ENCODE data around the gene SIK1. TPM values are rescaled to one million over a fixed set of nuclear protein-coding genes. Genes with fewer than 3 reads are reported as not detected.

Gene SIK1
- polyA plus RNA-seq, 2 of the 4 experiments (the other 2 are of a cell fraction), result 12.2 to 74.0 TPM

- ATAC-seq (no peak), FAIRE-seq (no peak), DNase-seq (ENCODE audit: low read depth in 1 of 2, low spot score in 1 of 2) (no peak)
- TF ChIP-seq CBX8 (IDR thresholded peaks at IDR 0.05), result no peak
- no peak for TF ChIP-seq MAZ (IDR thresholded peaks at IDR 0.05; ENCODE audit: borderline replicate concordance, low read depth, low read length)
- TF ChIP-seq EHMT2 (IDR thresholded peaks at IDR 0.05; ENCODE audit: low read depth), result no peak
- no peak for TF ChIP-seq FOXS1 (CRISPR knock-in tag; IDR thresholded peaks at IDR 0.05)
- WGBS (ENCODE audit: missing lambda C conversion rate), result 91% methylated on average over 16 of the region's 16 CpGs
- Histone ChIP-seq H3K9me3 (no peaks in the 10 kb centered on the region), H3K27ac (peak overlapping the region in 1 of 2 experiments; percentile 53; a peak in 1 of 6 replicates), H3K4me3 (no peak overlapping the region), H3K4me2 (no peak overlapping the region), H3K4me1 (peaks cover 13% of the 10 kb centered on the region)
- POLR2A ChIA-PET, result no interaction called here
- CTCF ChIA-PET, result no interaction called here
Measured at GRCh38 chr21:43367296-43367695, 59.6 kb downstream of the SIK1 start.

- DNase-seq (ENCODE audit: low read depth in 1 of 2, low spot score in 1 of 2) (no peak), FAIRE-seq (no peak), ATAC-seq (no peak)
- H3K9me3 ChIP-seq, result no peaks in the 10 kb centered on the region
- peaks cover 13% of the 10 kb centered on the region for H3K4me1 ChIP-seq
- POLR2A ChIA-PET, result no interaction called here
- no peak overlapping the region for H3K27ac ChIP-seq
- H3K4me2 ChIP-seq, result no peak overlapping the region
- no peak for TF ChIP-seq POLR2AphosphoS2 (conservative IDR thresholded peaks at IDR 0.05; ENCODE audit: low read length)
- TF ChIP-seq SMC3 (IDR thresholded peaks at IDR 0.05), result no peak
- TF ChIP-seq PHF8 (IDR thresholded peaks at IDR 0.05; ENCODE audit: borderline replicate concordance, low read depth), result no peak
- no peak for TF ChIP-seq JUN (IDR thresholded peaks at IDR 0.05)
- TF ChIP-seq HOXB13 (CRISPR knock-in tag; IDR thresholded peaks at IDR 0.05; ENCODE audit: low read depth), result no peak
- no peak for TF ChIP-seq NR3C1 (IDR thresholded peaks at IDR 0.05)
- TF ChIP-seq, protein P1, sequence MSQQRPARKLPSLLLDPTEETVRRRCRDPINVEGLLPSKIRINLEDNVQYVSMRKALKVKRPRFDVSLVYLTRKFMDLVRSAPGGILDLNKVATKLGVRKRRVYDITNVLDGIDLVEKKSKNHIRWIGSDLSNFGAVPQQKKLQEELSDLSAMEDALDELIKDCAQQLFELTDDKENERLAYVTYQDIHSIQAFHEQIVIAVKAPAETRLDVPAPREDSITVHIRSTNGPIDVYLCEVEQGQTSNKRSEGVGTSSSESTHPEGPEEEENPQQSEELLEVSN (IDR thresholded peaks at IDR 0.05; ENCODE audit: borderline replicate concordance, low read depth), result no peak
- TF ChIP-seq, protein P2, sequence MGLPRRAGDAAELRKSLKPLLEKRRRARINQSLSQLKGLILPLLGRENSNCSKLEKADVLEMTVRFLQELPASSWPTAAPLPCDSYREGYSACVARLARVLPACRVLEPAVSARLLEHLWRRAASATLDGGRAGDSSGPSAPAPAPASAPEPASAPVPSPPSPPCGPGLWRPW (IDR thresholded peaks at IDR 0.05), result no peak
- TF ChIP-seq, protein P3, sequence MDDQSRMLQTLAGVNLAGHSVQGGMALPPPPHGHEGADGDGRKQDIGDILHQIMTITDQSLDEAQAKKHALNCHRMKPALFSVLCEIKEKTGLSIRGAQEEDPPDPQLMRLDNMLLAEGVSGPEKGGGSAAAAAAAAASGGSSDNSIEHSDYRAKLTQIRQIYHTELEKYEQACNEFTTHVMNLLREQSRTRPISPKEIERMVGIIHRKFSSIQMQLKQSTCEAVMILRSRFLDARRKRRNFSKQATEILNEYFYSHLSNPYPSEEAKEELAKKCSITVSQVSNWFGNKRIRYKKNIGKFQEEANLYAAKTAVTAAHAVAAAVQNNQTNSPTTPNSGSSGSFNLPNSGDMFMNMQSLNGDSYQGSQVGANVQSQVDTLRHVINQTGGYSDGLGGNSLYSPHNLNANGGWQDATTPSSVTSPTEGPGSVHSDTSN (IDR thresholded peaks at IDR 0.05), result no peak
- no peak for TF ChIP-seq CBX8 (IDR thresholded peaks at IDR 0.05)
- TF ChIP-seq ZSCAN20 (CRISPR knock-in tag; IDR thresholded peaks at IDR 0.05), result no peak
- no peak for TF ChIP-seq HEYL (CRISPR knock-in tag; IDR thresholded peaks at IDR 0.05)
- no peak for TF ChIP-seq BHLHE40 (IDR thresholded peaks at IDR 0.05; ENCODE audit: low read depth, low read length)
- no peak for TF ChIP-seq HOXA7 (CRISPR knock-in tag; IDR thresholded peaks at IDR 0.05)
- TF ChIP-seq, protein P4, sequence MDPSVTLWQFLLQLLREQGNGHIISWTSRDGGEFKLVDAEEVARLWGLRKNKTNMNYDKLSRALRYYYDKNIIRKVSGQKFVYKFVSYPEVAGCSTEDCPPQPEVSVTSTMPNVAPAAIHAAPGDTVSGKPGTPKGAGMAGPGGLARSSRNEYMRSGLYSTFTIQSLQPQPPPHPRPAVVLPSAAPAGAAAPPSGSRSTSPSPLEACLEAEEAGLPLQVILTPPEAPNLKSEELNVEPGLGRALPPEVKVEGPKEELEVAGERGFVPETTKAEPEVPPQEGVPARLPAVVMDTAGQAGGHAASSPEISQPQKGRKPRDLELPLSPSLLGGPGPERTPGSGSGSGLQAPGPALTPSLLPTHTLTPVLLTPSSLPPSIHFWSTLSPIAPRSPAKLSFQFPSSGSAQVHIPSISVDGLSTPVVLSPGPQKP (IDR thresholded peaks at IDR 0.05; ENCODE audit: low read depth, low read length), result no peak
- no peak for TF ChIP-seq EHF (CRISPR knock-in tag; IDR thresholded peaks at IDR 0.05)
- H3K4me3 ChIP-seq, result no peak overlapping the region
- CTCF ChIA-PET, result no interaction called here
- WGBS (ENCODE audit: missing lambda C conversion rate), result 84% methylated on average over 16 of the region's 19 CpGs
Measured at GRCh38 chr21:43366656-43367055, 60.3 kb downstream of the SIK1 start.

- CTCF ChIA-PET, result no interaction called here
- peaks cover 13% of the 10 kb centered on the region for H3K4me1 ChIP-seq
- TF ChIP-seq HEYL (CRISPR knock-in tag; IDR thresholded peaks at IDR 0.05), result no peak
- TF ChIP-seq ZC3H11A (IDR thresholded peaks at IDR 0.05), result no peak
- TF ChIP-seq TP53 (CRISPR knock-in tag; IDR thresholded peaks at IDR 0.05), result no peak
- no peak for TF ChIP-seq CTCF (IDR thresholded peaks at IDR 0.05)
- TF ChIP-seq RCOR1 (IDR thresholded peaks at IDR 0.05; ENCODE audit: low read depth, low read length), result no peak
- TF ChIP-seq, protein P5, sequence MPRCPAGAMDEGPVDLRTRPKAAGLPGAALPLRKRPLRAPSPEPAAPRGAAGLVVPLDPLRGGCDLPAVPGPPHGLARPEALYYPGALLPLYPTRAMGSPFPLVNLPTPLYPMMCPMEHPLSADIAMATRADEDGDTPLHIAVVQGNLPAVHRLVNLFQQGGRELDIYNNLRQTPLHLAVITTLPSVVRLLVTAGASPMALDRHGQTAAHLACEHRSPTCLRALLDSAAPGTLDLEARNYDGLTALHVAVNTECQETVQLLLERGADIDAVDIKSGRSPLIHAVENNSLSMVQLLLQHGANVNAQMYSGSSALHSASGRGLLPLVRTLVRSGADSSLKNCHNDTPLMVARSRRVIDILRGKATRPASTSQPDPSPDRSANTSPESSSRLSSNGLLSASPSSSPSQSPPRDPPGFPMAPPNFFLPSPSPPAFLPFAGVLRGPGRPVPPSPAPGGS (IDR thresholded peaks at IDR 0.05), result no peak
- DNase-seq (ENCODE audit: low read depth in 1 of 2, low spot score in 1 of 2) (no peak), ATAC-seq (no peak), FAIRE-seq (no peak)
- no peak overlapping the region for H3K4me3 ChIP-seq
- peak overlapping the region in 1 of 2 experiments; percentile 43; a peak in 1 of 6 replicates for H3K27ac ChIP-seq
- H3K9me3 ChIP-seq, result no peaks in the 10 kb centered on the region
- POLR2A ChIA-PET, result no interaction called here
- 91% methylated on average over 20 of the region's 20 CpGs for WGBS (ENCODE audit: missing lambda C conversion rate)
- no peak overlapping the region for H3K4me2 ChIP-seq
Measured at GRCh38 chr21:43365611-43366426, 61.1 kb downstream of the SIK1 start.

All from A549 (cell line).